ENCODE results near the gene BCL7A. TPM values are rescaled to one million over a fixed set of nuclear protein-coding genes. Genes with fewer than 3 reads are reported as not detected.
"Not testable (repeated sequence)": the region's sequence is repeated elsewhere in the genome, so short reads cannot be mapped to it uniquely, and the experiment has no call there.

The BCL7A gene
- total and polyA plus RNA-seq, 5 donors from 2014 or later: 0.35 to 2.0 (median 0.60) TPM

DNA sequence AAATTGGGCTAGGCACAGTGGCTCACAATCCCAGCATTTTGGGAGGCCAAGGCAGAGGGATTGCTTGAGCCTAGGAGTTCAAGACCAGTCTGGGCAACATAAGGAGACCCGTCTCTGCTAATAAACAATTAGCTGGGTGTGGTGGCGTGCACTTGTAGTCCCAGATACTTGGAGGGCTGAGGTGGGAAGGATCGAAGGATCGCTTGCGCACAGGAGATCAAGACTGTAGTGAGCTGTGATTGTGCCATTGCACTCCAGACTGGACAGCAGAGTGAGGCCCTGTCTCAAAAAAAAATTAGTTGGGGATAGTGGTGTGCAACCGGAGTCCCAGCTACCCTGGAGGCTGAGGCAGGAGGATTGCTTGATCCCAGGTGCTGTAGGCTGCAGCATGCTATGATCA, 38.7 kb upstream of the BCL7A start:
- ATAC-seq (ENCODE audit: low read depth in 2 of 2) (no peak), DNase-seq (no peak)
- Histone ChIP-seq H3K27ac (ENCODE audit: insufficient read depth, low read length, poor library complexity, severe bottlenecking) (no peak overlapping the region), H3K9me3 (ENCODE audit: control insufficient read depth in 2 of 2, low read length in 2 of 2) (no peaks in the 10 kb centered on the region), H3K4me1 (ENCODE audit: control insufficient read depth, insufficient read depth, low read length, poor library complexity, severe bottlenecking) (no peaks in the 10 kb centered on the region), H3K36me3 (ENCODE audit: control insufficient read depth, insufficient read depth, low read length) (no peaks in the 10 kb centered on the region), H3K4me3 (ENCODE audit: low read depth, low read length) (no peak overlapping the region), H3K27me3 (ENCODE audit: control insufficient read depth, insufficient read depth, low read length) (no peaks in the 10 kb centered on the region)
- Mint-ChIP-seq H3K36me3 (no peaks in the 10 kb centered on the region), H3K4me1 (peaks cover 0 to 2% (median 0%) of the 10 kb centered on the region in 4 donors), H3K4me3 (no peak overlapping the region), H3K9me3 (no peaks in the 10 kb centered on the region), H3K27ac (no peak overlapping the region), H3K27me3 (peaks cover 18% of the 10 kb centered on the region)

DNA sequence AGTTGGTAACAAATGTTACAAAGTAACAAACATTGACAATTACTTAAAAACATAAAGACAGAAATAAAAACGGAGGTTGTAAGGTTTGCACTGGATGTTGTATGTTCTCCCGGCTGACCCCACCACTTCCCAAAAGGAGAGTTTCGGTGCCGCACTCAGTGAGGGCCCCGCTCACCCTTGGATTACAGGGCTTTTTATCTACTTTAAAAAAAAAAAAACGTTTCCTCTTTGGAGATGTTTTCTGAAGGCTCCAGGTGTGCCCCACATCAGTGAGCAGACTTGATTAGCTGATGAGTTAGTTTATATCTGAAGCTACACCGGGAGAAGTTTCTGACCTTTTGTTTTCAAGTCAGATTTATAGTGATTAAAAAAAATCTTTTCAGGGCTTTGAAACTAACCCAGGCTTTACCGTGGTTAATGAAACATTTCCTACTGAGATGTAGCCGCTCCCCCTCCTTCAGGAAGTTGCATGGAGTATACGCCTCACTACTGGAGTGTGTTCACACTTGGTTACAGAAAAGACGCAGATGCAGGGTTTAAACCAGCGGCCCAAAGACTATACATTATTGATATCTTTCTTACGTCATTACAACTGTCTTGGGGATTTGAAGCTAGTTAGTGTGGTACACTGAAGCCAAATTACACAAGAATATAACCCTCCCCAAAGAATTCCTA, 38.0 kb upstream of the BCL7A start:
- ATAC-seq (ENCODE audit: low read depth in 2 of 2) (no peak), DNase-seq (no peak)
- H3K27me3 ChIP-seq (ENCODE audit: control insufficient read depth, insufficient read depth, low read length): no peaks in the 10 kb centered on the region
- Mint-ChIP-seq H3K36me3 (no peaks in the 10 kb centered on the region), H3K4me1 (peaks cover 0 to 2% (median 0%) of the 10 kb centered on the region in 4 donors), H3K4me3 (no peak overlapping the region), H3K27ac (no peak overlapping the region), H3K27me3 (peaks cover 16% of the 10 kb centered on the region), H3K9me3 (no peaks in the 10 kb centered on the region)
- H3K4me3 ChIP-seq (ENCODE audit: low read depth, low read length): no peak overlapping the region
- no peaks in the 10 kb centered on the region for H3K4me1 ChIP-seq (ENCODE audit: control insufficient read depth, insufficient read depth, low read length, poor library complexity, severe bottlenecking)
- no peaks in the 10 kb centered on the region for H3K9me3 ChIP-seq (ENCODE audit: control insufficient read depth in 2 of 2, low read length in 2 of 2)
- H3K36me3 ChIP-seq (ENCODE audit: control insufficient read depth, insufficient read depth, low read length): no peaks in the 10 kb centered on the region
- H3K27ac ChIP-seq (ENCODE audit: insufficient read depth, low read length, poor library complexity, severe bottlenecking): no peak overlapping the region

DNA sequence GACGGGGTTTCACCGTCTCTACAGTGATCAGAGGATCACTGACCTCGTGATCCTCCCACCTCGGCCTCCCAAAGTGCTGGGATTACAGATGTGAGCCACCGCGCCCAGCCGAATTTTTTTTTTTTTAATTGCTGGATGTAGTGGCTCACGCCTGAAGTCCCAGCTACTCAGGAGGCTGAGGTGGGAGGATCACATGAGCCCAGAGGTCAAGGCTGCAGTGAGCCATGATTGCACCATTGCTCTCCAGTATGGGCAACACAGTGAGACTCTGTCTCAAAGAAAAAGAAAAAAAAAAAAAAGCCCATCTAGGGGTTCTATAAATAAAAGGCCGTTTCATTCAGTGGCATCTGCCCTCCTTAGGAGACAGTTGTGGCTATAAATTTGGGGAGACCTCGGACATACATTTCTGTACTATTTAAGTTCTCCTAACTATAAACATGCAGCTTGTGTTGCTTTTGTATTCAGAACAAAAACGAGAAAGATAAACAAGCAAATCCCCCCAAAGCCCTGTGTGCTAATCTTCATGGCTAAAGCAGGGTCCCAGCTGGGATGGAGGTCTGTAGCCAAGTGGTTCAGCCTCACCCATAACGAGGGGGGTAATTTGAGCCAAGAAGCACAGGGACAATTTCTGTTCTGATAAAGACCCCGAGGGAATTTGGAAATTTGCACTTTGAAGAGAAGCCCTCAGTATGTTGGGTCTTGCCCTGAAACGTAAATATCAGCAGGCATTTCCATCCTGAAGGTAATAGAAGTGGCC, 35.0 kb upstream of the BCL7A start:
- H3K9me3 ChIP-seq (ENCODE audit: control insufficient read depth in 2 of 2, low read length in 2 of 2): no peaks in the 10 kb centered on the region
- H3K27me3 ChIP-seq (ENCODE audit: control insufficient read depth, insufficient read depth, low read length): no peaks in the 10 kb centered on the region
- no peak overlapping the region for H3K4me3 ChIP-seq (ENCODE audit: low read depth, low read length)
- no peak overlapping the region for H3K27ac Mint-ChIP-seq
- H3K4me3 Mint-ChIP-seq: no peak overlapping the region
- H3K27me3 Mint-ChIP-seq: peaks cover 13% of the 10 kb centered on the region
- no peaks in the 10 kb centered on the region for H3K4me1 ChIP-seq (ENCODE audit: control insufficient read depth, insufficient read depth, low read length, poor library complexity, severe bottlenecking)
- ATAC-seq (ENCODE audit: low read depth in 2 of 2) (no peak), DNase-seq (no peak)
- no peaks in the 10 kb centered on the region for H3K36me3 Mint-ChIP-seq
- H3K4me1 Mint-ChIP-seq: peaks cover 0 to 5% (median under 1%) of the 10 kb centered on the region in 4 donors
- H3K27ac ChIP-seq (ENCODE audit: insufficient read depth, low read length, poor library complexity, severe bottlenecking): no peak overlapping the region
- H3K36me3 ChIP-seq (ENCODE audit: control insufficient read depth, insufficient read depth, low read length): no peaks in the 10 kb centered on the region
- no peaks in the 10 kb centered on the region for H3K9me3 Mint-ChIP-seq

DNA sequence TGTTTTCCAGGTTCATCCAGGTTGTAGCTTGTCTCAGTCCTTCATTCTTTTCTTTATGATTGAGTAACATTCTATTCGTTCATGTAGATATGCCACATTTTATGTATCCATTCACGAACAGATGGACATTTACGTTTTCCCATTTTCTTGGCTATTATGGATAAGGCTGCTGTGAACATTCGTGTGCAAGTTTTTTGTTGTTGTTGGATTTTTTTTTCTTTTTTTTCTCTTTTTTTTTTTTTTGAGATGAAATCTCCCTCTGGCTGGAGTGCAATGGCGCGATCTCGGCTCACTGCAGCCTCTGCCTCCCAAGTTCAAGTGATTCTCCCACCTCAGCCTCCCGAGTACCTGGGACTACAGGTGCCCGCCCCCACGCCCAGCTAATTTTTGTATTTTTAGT, 33.2 kb upstream of the BCL7A start:
- not testable (repeated sequence) for H3K4me1 ChIP-seq (ENCODE audit: control insufficient read depth, insufficient read depth, low read length, poor library complexity, severe bottlenecking); H3K36me3 ChIP-seq (ENCODE audit: control insufficient read depth, insufficient read depth, low read length); H3K4me3 Mint-ChIP-seq; H3K27ac ChIP-seq (ENCODE audit: insufficient read depth, low read length, poor library complexity, severe bottlenecking); H3K9me3 ChIP-seq (ENCODE audit: control insufficient read depth in 2 of 2, low read length in 2 of 2); H3K27ac Mint-ChIP-seq; H3K36me3 Mint-ChIP-seq; DNase-seq; H3K27me3 ChIP-seq (ENCODE audit: control insufficient read depth, insufficient read depth, low read length); ATAC-seq (ENCODE audit: low read depth in 2 of 2); H3K27me3 Mint-ChIP-seq; H3K9me3 Mint-ChIP-seq; H3K4me3 ChIP-seq (ENCODE audit: low read depth, low read length)
- H3K4me1 Mint-ChIP-seq: peaks cover 0 to 11% (median 5%) of the 10 kb centered on the region in 4 donors

DNA sequence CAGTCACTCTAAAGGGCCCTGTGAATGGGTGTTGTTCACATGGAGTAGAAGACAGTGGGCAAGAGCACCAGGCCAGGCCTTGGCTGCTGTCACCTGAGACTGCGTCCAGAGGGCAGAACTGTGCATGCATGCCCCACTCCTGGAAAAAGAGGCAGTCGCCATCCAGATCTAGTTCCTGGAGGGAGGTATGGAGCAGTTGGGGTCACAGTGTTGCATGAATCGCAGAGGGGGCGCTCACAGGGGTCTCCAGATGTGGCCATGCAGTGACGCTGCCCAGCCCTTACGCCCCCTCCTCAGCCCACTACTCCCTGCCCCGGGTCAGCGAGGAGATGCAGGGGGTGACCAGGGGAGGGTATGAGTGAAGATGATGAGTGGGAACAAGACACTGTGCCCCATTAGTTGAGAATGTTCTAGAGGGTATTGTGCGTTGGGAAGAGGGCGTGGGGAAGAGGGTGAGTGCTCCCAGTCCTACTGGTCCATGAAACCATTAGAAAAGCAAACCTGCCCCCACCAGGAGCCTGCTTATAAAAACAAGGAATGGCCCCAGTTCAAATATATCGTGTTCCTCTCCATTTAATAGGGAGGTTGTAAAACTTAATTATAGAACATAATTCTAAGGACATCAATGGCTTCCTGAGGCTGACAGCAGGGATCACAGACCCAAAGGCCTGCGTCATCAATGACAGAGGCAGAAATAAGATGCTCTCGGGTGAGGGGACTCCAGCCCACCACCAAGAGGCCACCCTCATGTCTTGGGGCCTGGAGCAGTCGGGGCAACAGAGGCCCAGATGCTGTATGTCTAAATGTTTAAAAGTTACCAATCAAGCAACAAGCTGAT, 32.2 kb upstream of the BCL7A start:
- DNase-seq (no peak), ATAC-seq (ENCODE audit: low read depth in 2 of 2) (no peak)
- H3K4me1 ChIP-seq (ENCODE audit: control insufficient read depth, insufficient read depth, low read length, poor library complexity, severe bottlenecking): peaks cover 3% of the 10 kb centered on the region
- no peak overlapping the region for H3K4me3 Mint-ChIP-seq
- H3K27me3 ChIP-seq (ENCODE audit: control insufficient read depth, insufficient read depth, low read length): no peaks in the 10 kb centered on the region
- H3K9me3 ChIP-seq (ENCODE audit: control insufficient read depth in 2 of 2, low read length in 2 of 2): no peaks in the 10 kb centered on the region
- no peaks in the 10 kb centered on the region for H3K36me3 Mint-ChIP-seq
- no peaks in the 10 kb centered on the region for H3K9me3 Mint-ChIP-seq
- H3K4me3 ChIP-seq (ENCODE audit: low read depth, low read length): no peak overlapping the region
- no peak overlapping the region for H3K27ac Mint-ChIP-seq
- no peaks in the 10 kb centered on the region for H3K27me3 Mint-ChIP-seq
- H3K36me3 ChIP-seq (ENCODE audit: control insufficient read depth, insufficient read depth, low read length): no peaks in the 10 kb centered on the region
- H3K27ac ChIP-seq (ENCODE audit: insufficient read depth, low read length, poor library complexity, severe bottlenecking): no peak overlapping the region
- H3K4me1 Mint-ChIP-seq: peaks cover 0 to 11% (median 5%) of the 10 kb centered on the region in 4 donors

DNA sequence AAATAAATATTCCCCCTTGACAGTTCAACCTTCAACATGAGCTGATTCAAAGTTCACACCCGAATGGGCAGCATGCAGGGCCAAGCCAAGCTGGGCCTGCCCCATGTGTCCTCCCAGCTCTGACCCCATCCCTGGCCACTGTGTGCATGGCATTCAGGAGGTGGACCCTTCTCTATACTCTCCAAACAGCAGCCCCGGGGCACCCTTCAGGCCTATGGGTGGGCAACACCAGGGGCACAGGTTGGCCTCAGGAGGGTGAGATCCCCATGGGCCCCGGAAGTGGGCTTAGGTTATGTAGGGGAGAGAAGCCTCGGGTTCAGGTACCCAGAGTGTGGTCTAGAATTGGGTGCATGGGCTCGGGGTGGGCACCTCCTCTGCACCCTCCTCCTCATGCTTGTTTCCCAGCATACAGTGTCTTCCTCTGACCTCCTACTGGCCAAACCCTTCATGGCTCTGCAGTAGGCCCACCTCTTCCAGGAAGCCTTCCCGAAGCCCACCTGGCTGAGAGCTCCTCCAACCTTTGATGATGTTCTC, 31.5 kb upstream of the BCL7A start:
- no peak for ATAC-seq (ENCODE audit: low read depth in 2 of 2)

DNA sequence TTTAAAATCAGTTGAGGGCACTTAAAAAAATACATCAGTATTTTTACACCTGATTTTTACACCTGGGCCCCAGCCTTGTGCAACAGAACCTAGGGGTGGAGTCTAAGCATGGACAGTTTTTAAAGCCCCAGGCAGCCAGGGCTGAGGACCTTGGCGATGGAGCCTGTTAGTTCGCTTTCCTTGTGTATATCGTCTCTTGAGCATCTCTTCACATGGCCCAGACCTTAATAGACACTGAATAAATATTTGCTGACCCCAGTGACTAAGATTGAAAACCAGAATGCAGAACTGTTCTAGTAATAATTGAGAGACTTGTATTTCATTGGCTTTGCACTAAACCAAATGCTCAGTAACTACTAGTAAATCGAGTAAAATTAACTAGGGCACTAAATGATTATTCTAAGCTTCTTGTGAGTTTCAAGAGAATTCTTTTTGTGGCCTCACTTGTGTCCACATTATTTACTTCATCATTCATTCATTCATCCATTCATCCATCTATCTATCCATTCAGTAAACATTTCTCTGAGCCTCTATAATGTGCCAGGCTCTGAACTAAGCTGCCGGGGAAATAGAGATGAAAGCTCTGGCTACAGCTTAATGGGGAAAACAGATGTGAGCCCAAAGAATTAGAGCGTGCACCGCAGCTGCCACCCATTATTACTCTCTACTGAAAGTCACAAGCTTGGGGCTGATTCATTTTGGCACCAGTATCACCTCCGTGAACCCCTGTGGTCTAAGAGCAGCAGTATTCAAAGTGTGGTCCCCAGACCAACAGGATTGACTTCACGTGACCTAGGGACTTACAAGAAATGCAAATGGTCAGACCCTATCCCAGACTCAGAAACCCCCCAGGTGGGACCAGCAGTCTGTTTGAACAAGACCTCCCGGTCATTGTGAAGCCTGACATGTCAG, 30.7 kb upstream of the BCL7A start:
- Histone ChIP-seq H3K4me3 (ENCODE audit: low read depth, low read length) (no peak overlapping the region), H3K27ac (ENCODE audit: insufficient read depth, low read length, poor library complexity, severe bottlenecking) (no peak overlapping the region), H3K4me1 (ENCODE audit: control insufficient read depth, insufficient read depth, low read length, poor library complexity, severe bottlenecking) (peaks cover 3% of the 10 kb centered on the region), H3K27me3 (ENCODE audit: control insufficient read depth, insufficient read depth, low read length) (no peaks in the 10 kb centered on the region), H3K9me3 (ENCODE audit: control insufficient read depth in 2 of 2, low read length in 2 of 2) (no peaks in the 10 kb centered on the region), H3K36me3 (ENCODE audit: control insufficient read depth, insufficient read depth, low read length) (no peaks in the 10 kb centered on the region)
- peaks cover 0 to 2% (median 0%) of the 10 kb centered on the region in 7 donors for H3K9me3 Mint-ChIP-seq
- H3K27me3 Mint-ChIP-seq: peaks cover 6% of the 10 kb centered on the region
- H3K4me3 Mint-ChIP-seq: no peak overlapping the region
- peak overlapping the region in 1 of 3 donors; percentile 12 for H3K27ac Mint-ChIP-seq
- ATAC-seq (ENCODE audit: low read depth in 2 of 2): no peak
- peaks cover 0 to 11% (median 5%) of the 10 kb centered on the region in 4 donors for H3K4me1 Mint-ChIP-seq
- H3K36me3 Mint-ChIP-seq: no peaks in the 10 kb centered on the region
- DNase-seq: peak in 1 of 3 donors; percentile 23

More for the DNA sequence above, 31.5 kb upstream of the BCL7A start:
- Mint-ChIP-seq H3K27me3 (no peaks in the 10 kb centered on the region), H3K36me3 (no peaks in the 10 kb centered on the region), H3K9me3 (no peaks in the 10 kb centered on the region), H3K4me1 (peaks cover 0 to 11% (median 5%) of the 10 kb centered on the region in 4 donors), H3K4me3 (no peak overlapping the region), H3K27ac (peak overlapping the region in 1 of 3 donors; percentile 12)
- H3K9me3 ChIP-seq (ENCODE audit: control insufficient read depth in 2 of 2, low read length in 2 of 2): no peaks in the 10 kb centered on the region
- H3K27ac ChIP-seq (ENCODE audit: insufficient read depth, low read length, poor library complexity, severe bottlenecking): no peak overlapping the region
- no peaks in the 10 kb centered on the region for H3K36me3 ChIP-seq (ENCODE audit: control insufficient read depth, insufficient read depth, low read length)
- DNase-seq: no peak
- H3K4me3 ChIP-seq (ENCODE audit: low read depth, low read length): no peak overlapping the region
- no peaks in the 10 kb centered on the region for H3K27me3 ChIP-seq (ENCODE audit: control insufficient read depth, insufficient read depth, low read length)
- peaks cover 3% of the 10 kb centered on the region for H3K4me1 ChIP-seq (ENCODE audit: control insufficient read depth, insufficient read depth, low read length, poor library complexity, severe bottlenecking)
